GM20431 (cell line): ENCODE measurements around the gene KAZN.

Experiments used
- in situ Hi-C: fragments of 300-500 bp; cut with MseI, MboI; formaldehyde crosslinking; loops from one replicate; pipeline ENCODE4 v1.15.0; 2020; ENCODE audit warnings: low sequenced_read_pairs; ENCODE audit not compliant: unreplicated experiment

The KAZN gene

GRCh38 chr1:14857436-14858195 is 259.1 kb downstream of the KAZN start:
- in situ Hi-C loops, result no loop called here

GRCh38 chr1:14862114-14862771 is 263.8 kb downstream of the KAZN start:
- in situ Hi-C loops, result no loop called here

GRCh38 chr1:14865106-14865505 is 266.6 kb downstream of the KAZN start:
- in situ Hi-C loops, result no loop called here

GRCh38 chr1:14866911-14867612 is 268.6 kb downstream of the KAZN start:
- in situ Hi-C loops, result no loop called here

GRCh38 chr1:14869187-14869586 is 270.7 kb downstream of the KAZN start:
- in situ Hi-C loops, result no loop called here

GRCh38 chr1:14871218-14871970 is 272.9 kb downstream of the KAZN start:
- in situ Hi-C loops, result no loop called here

GRCh38 chr1:14872762-14873161 is 274.3 kb downstream of the KAZN start:
- in situ Hi-C loops, result no loop called here

GRCh38 chr1:14873677-14874076 is 275.2 kb downstream of the KAZN start:
- in situ Hi-C loops, result no loop called here

- in situ Hi-C loops, result no loop called here
Observed at GRCh38 chr1:14875524-14876509, 277.3 kb downstream of the KAZN start.

- in situ Hi-C loops, result no loop called here
Observed at GRCh38 chr1:14876747-14877146, 278.3 kb downstream of the KAZN start.

- in situ Hi-C loops, result no loop called here
Observed at GRCh38 chr1:14877224-14877623, 278.7 kb downstream of the KAZN start.

GRCh38 chr1:14878124-14878523 is 279.6 kb downstream of the KAZN start:
- in situ Hi-C loops, result no loop called here

GRCh38 chr1:14878951-14879350 is 280.5 kb downstream of the KAZN start:
- in situ Hi-C loops, result no loop called here

GRCh38 chr1:14880456-14881316 is 282.2 kb downstream of the KAZN start:
- in situ Hi-C loops, result no loop called here

GRCh38 chr1:14881775-14882672 is 283.5 kb downstream of the KAZN start:
- in situ Hi-C loops, result no loop called here

GRCh38 chr1:14884614-14885175 is 286.2 kb downstream of the KAZN start:
- in situ Hi-C loops, result no loop called here

GRCh38 chr1:14887044-14887566 is 288.6 kb downstream of the KAZN start:
- in situ Hi-C loops, result no loop called here
